GM21381 (cell line): Measurements from ENCODE around the gene CEACAM4.
"Not testable (repeated sequence)": the region's sequence is repeated elsewhere in the genome, so short reads cannot be mapped to it uniquely, and the experiment has no call there.

Source experiments
- ATAC-seq: cut with Tn5 transposase; IDR thresholded peaks from one replicate; pipeline ENCODE4 v1.9.1; 2021; ENCODE audit warnings: mild to moderate bottlenecking, moderate library complexity; ENCODE audit not compliant: unreplicated experiment

Gene CEACAM4

DNA sequence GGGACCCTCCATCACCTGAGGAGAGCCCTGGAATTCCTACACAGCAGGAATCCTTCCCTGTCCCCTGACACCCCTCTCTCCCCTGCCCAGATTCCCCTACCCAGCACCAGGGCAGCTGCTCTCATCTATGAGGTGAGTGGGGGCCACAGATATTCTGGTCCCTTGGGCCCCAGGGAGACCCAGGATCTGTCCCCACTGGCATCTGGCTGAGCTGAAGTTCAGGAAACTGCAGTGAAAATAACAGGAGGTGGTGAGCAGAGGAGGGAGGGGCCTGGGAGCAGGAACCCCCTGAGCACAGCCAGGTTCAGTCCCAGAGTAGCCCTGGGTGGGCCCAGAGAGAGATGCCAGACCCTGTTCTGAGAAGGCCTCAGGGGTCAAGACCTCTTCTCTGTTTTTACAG is 40.8 kb downstream of the CEACAM4 start:
- ATAC-seq, result no peak

- no peak for ATAC-seq
These were observed 41.9 kb downstream of the CEACAM4 start for GRCh38 chr19:41584931-41585330.

GRCh38 chr19:41584260-41584810 is 42.5 kb downstream of the CEACAM4 start:
- ATAC-seq, result no peak

- not testable (repeated sequence) for ATAC-seq
These were observed 44.2 kb downstream of the CEACAM4 start for GRCh38 chr19:41582577-41583182.

DNA sequence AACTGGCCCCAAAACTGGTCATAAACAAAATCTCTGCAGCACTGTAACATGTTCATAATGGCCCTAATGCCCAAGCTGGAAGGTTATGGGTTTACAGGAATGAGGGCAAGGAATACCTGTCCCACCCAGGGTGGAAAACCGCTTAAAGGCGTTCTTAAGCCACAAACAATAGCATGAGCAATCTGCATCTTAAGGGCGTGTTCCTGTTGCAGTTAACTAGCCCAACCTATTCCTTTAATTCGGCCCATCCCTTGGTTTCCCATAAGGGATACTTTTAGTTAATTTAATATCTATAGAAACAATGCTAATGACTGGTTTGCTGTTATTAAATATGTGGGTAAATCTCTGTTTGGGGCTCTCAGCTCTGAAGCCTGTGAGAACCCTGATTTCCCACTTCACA is 45.8 kb downstream of the CEACAM4 start:
- ATAC-seq, result not testable (repeated sequence)

- no peak for ATAC-seq
These were observed 48.0 kb downstream of the CEACAM4 start for GRCh38 chr19:41578886-41579285.

GRCh38 chr19:41577833-41578232 is 49.0 kb downstream of the CEACAM4 start:
- no peak for ATAC-seq

DNA sequence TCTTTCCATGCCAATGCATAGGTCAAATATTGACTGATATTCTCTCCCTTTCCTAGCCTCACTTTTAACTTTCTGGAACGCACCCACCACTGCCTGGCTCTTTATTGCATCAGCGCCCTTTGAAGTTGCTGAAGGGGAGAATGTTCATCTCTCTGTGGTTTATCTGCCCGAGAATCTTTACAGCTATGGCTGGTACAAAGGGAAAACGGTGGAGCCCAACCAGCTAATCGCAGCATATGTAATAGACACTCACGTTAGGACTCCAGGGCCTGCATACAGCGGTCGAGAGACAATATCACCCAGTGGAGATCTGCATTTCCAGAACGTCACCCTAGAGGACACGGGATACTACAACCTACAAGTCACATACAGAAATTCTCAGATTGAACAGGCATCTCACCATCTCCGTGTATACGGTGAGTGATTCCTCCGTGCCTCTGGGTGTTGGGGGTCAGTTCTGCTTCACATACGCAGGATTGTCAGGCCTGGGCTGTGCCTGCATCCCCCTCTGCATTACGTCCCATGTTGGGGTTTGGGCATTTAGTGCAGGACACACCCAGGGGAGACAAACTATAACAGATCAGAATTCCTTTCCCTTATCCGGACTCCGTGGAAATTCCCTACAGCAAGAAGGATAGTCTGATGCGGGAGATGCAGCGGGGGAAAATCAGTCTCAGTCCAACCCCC is 49.6 kb downstream of the CEACAM4 start:
- ATAC-seq, result no peak

- ATAC-seq, result peak; percentile 70
These were observed 50.9 kb downstream of the CEACAM4 start, which contains the start of gene CEACAM21 for GRCh38 chr19:41575998-41576397. TSS of gene CEACAM21 (plus strand) at chr19:41576166. CDS start at chr19:41576275, 109 bp downstream.

DNA sequence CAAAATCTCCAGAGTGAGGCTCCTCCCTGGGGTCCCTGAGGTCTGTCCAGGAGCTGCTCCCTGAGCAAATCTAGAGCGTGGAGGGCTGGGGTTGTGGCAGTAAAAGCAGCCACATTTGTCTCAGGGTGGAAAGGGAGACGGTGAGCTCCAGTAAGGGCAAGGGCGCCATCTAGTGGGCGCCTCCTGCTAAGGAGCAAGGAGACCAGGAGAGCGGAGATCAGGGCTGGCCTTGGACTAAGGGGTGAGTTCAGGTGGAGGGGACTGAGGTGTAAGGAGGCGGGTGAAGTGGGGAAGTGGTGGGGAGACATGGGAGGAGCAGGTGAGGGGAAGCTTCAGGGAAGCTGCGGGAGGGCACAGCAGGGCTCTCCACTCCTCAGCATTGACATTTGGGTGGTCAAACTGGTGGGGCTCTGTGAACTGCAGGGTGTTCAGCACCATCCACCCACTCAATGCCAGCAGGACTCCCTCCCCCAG is 56.2 kb downstream of the CEACAM4 start:
- no peak for ATAC-seq

DNA sequence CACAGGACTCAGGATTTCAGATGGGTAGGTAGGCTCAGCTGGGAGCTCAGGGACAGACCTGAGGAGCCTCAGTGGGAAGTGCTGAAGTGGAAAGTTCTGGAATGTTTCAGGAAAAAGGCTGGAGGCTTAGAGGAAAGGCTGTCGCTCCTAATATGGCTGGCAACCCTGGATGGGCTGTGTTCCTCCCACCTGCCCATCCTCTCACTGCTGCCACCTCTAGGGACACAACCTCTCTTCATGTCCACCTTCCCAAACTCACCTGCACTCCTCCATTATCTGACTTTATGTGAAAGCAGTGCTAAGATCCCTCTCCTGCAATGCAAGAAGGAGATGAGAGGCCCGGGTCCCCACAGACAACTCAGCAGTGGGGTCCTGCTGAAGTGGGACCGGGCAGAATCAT is 56.7 kb downstream of the CEACAM4 start:
- ATAC-seq, result no peak

DNA sequence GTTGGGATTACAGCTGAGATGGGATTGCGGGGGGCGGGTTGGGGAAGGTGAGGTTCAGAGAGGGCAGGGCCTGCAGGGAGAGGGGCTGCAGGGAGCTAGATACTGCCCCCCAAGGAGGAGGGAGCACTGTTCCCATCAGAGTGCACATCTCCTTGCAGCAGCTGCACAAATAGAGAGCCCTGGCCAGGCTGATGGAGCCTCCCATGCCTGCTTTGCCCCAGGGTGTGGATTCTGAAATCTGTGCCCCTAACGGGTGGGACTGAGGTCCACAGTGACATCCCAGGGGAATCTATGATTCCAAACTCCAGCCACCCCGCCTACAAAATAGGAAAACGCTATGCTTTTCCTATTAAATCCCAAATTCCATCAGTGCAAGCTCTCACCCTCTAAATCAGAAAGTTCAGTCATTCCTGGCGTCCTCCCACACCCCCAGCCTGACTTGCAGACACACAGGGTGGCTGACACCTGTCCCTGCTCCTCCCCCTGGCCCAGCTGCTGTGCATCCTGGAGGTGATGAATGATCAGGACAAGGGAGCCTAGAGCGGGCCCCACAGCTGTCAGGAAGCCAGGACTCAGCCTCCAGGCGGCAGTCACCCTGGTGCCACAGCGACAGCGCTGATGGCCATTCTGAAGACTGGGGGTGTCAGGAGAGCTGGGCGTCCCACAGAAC is 57.3 kb downstream of the CEACAM4 start:
- no peak for ATAC-seq
